HCT116 (cell line): Measurements from ENCODE around the gene ANKDD1A. TPM values are rescaled to one million over a fixed set of nuclear protein-coding genes. Genes with fewer than 3 reads are reported as not detected.

Experiments
- ATAC-seq: fragments of 200-7000 bp; cut with Tn5 transposase; 2 replicates; pipeline ENCODE4 v1.9.1; 2020; ENCODE audit warnings: mild to moderate bottlenecking, moderate library complexity
- BruUV-seq: library from RNA; stranded (reverse); fragments of 400-500 nt; replicated peaks from 2 replicates; lab custom pipeline; 2021; lab: Mats Ljungman, UMichigan
- CTCF ChIA-PET: fragments of 300-600 bp; sonication (Branson Sonifier 250); formaldehyde crosslinking; loops from one replicate; lab custom pipeline; 2021; ENCODE audit warnings: antibody characterized with exemption; lab: Charles Lee
- POLR2A ChIA-PET: fragments of 300-600, 350-600 bp; sonication (Branson Sonifier 250); formaldehyde crosslinking; loops from one replicate; lab custom pipeline; 2021; ENCODE audit warnings: antibody characterized with exemption; lab: Charles Lee
- RAD21 ChIA-PET, 2 experiments: fragments of 300-600 bp; sonication (Branson Sonifier 250); formaldehyde crosslinking; loops; one replicate each; lab custom pipeline; 2023; ENCODE audit warnings: low total read pairs in 2 of 2; ENCODE audit not compliant: uncharacterized antibody in 2 of 2, unreplicated experiment in 2 of 2, low non-redundant PET in 1 of 2; lab: Charles Lee
- DNase-seq: peaks from one replicate; pipeline ENCODE4 v3.0.0-alpha.2; 2010; ENCODE audit warnings: low read depth, low spot score
- H2AFZ ChIP-seq: fragments of 200-600 bp; shearing (Covaris generic), sonication (generic); 2 replicates; pipeline ENCODE4 v1.6.1; 2017; ENCODE audit warnings: low read depth, mixed run types, mixed read lengths, antibody characterized with exemption, low read length; ENCODE audit not compliant: poor library complexity, severe bottlenecking
- H3K27ac ChIP-seq: 2 replicates; pipeline ENCODE4 v1.5.1; 2012; ENCODE audit warnings: low read depth, low read length
- H3K27me3 ChIP-seq: fragments of 200-600 bp; sonication (generic); 2 replicates; pipeline ENCODE4 v1.6.1; 2016; ENCODE audit warnings: mixed run types, low read length, mixed read lengths; ENCODE audit not compliant: insufficient read depth
- H3K36me3 ChIP-seq, 2 experiments: fragments of 200-500 bp in 1 of 2; fragments of 200-600 bp in 1 of 2; sonication (Bioruptor generic) in 1 of 2; sonication (generic) in 1 of 2; 2 replicates each; pipeline versions ENCODE4 v1.5.1 to v1.6.1; 2014 to 2016; ENCODE audit warnings: low read length in 2 of 2, inconsistent platforms in 1 of 2, mixed read lengths in 1 of 2, mixed run types in 1 of 2; ENCODE audit not compliant: insufficient read depth in 2 of 2, control insufficient read depth in 1 of 2
- H3K4me1 ChIP-seq, 2 experiments: fragments of 200-600 bp in 1 of 2; sonication (generic) in 1 of 2; 2 replicates each; pipeline versions ENCODE4 v1.5.1 to v1.6.1; 2012 to 2017; ENCODE audit warnings: low read length in 2 of 2, inconsistent platforms in 1 of 2, mild to moderate bottlenecking in 1 of 2, mixed read lengths in 1 of 2, mixed run types in 1 of 2, moderate library complexity in 1 of 2; ENCODE audit not compliant: insufficient read depth in 2 of 2, control insufficient read depth in 1 of 2
- H3K4me2 ChIP-seq: fragments of 200-600 bp; sonication (generic); 2 replicates; pipeline ENCODE4 v1.6.1; 2017; ENCODE audit warnings: mixed run types, low read length, mixed read lengths
- H3K4me3 ChIP-seq, 2 experiments: fragments of 200-600 bp in 1 of 2; sonication (generic) in 1 of 2; replicated peaks in 1 of 2; 2 replicates each; pipeline ENCODE4 v1.5.1; 2011 to 2016; ENCODE audit warnings: low read length in 2 of 2, control low read depth in 1 of 2, low read depth in 1 of 2, mild to moderate bottlenecking in 1 of 2, mixed read lengths in 1 of 2, mixed run types in 1 of 2
- H3K79me2 ChIP-seq: fragments of 200-600 bp; sonication (generic); 2 replicates; pipeline ENCODE4 v1.6.1; 2017; ENCODE audit warnings: mild to moderate bottlenecking, mixed run types, low read length, moderate library complexity, mixed read lengths; ENCODE audit not compliant: insufficient read depth
- H3K9ac ChIP-seq: fragments of 200-600 bp; sonication (generic); 2 replicates; pipeline ENCODE4 v1.6.1; 2016; ENCODE audit warnings: low read length, mixed read lengths
- H3K9me2 ChIP-seq: fragments of 200-600 bp; sonication (generic), shearing (Covaris generic); 2 replicates; pipeline ENCODE4 v1.6.1; 2017; ENCODE audit warnings: mixed run types, mild to moderate bottlenecking, moderate library complexity; ENCODE audit not compliant: insufficient read depth
- H3K9me3 ChIP-seq, 2 experiments: fragments of 200-500 bp in 1 of 2; fragments of 200-600 bp in 1 of 2; sonication (Bioruptor generic) in 1 of 2; sonication (generic) in 1 of 2; 2 replicates each; pipeline ENCODE4 v1.6.1; 2014 to 2017; ENCODE audit warnings: low read length in 2 of 2, mixed read lengths in 2 of 2, inconsistent platforms in 1 of 2, low read depth in 1 of 2, mild to moderate bottlenecking in 1 of 2, mixed run types in 1 of 2, moderate library complexity in 1 of 2; ENCODE audit not compliant: control insufficient read depth in 1 of 2, insufficient read depth in 1 of 2
- H4K20me1 ChIP-seq: fragments of 200-600 bp; sonication (generic), shearing (Covaris generic); 2 replicates; pipeline ENCODE4 v1.6.1; 2017; ENCODE audit warnings: mixed run types, mild to moderate bottlenecking, moderate library complexity; ENCODE audit not compliant: insufficient read depth
- ATF3 ChIP-seq: IDR thresholded peaks from 2 replicates; pipeline ENCODE4 v1.6.1; 2012
- CTCF ChIP-seq, 3 experiments: fragments of 200-600 bp in 1 of 3; sonication (generic) in 1 of 3; IDR thresholded peaks in 2 of 3; conservative IDR thresholded peaks in 1 of 3; 2 replicates each; pipeline ENCODE4 v1.5.1; 2012 to 2017; ENCODE audit warnings: low read depth in 2 of 3, low read length in 2 of 3, antibody characterized with exemption in 1 of 3, borderline replicate concordance in 1 of 3, control low read depth in 1 of 3, mild to moderate bottlenecking in 1 of 3, mixed read lengths in 1 of 3, mixed run types in 1 of 3, moderate library complexity in 1 of 3; ENCODE audit not compliant: insufficient read depth in 1 of 3
- ELF1 ChIP-seq: IDR thresholded peaks from 2 replicates; pipeline ENCODE4 v1.6.1; 2012; ENCODE audit warnings: low read depth, borderline replicate concordance
- POLR2A ChIP-seq: IDR thresholded peaks from 2 replicates; pipeline ENCODE4 v1.7.0; 2011; ENCODE audit warnings: borderline replicate concordance; ENCODE audit not compliant: insufficient read depth, insufficient read length; ENCODE audit errors: extremely low read depth
- POLR2AphosphoS5 ChIP-seq: IDR thresholded peaks from 2 replicates; pipeline ENCODE4 v1.6.1; 2011; ENCODE audit warnings: mild to moderate bottlenecking, low read depth, low read length, moderate library complexity
- SIN3A ChIP-seq: IDR thresholded peaks from 2 replicates; pipeline ENCODE4 v1.6.1; 2012; ENCODE audit warnings: low read depth
- SP1 ChIP-seq: IDR thresholded peaks from 2 replicates; pipeline ENCODE4 v1.6.1; 2012; ENCODE audit warnings: low read depth
- TCF7L2 ChIP-seq: IDR thresholded peaks from 2 replicates; pipeline ENCODE4 v1.7.0; 2011; ENCODE audit warnings: borderline replicate concordance, inconsistent platforms; ENCODE audit not compliant: insufficient read depth, insufficient read length; ENCODE audit errors: extremely low read depth
- ZBTB33 ChIP-seq: IDR thresholded peaks from 2 replicates; pipeline ENCODE4 v1.6.1; 2011; ENCODE audit warnings: mild to moderate bottlenecking, low read length, moderate library complexity; ENCODE audit not compliant: insufficient replicate concordance; ENCODE audit errors: extremely low read depth
- ZFX ChIP-seq: fragments of 450-650 bp; IDR thresholded peaks from 2 replicates; pipeline ENCODE4 v1.6.1; 2017
- intact Hi-C: fragments of 100-400 bp; cut with micrococcal nuclease; formaldehyde crosslinking; loops from 2 replicates; pipeline ENCODE4 v1.10.0; 2022
- total RNA-seq: library from RNA; stranded (reverse); gene quantifications from one replicate; pipeline ENCODE4 v1.2.1, GENCODE V29; 2021; ENCODE audit not compliant: unreplicated experiment

ANKDD1A gene
- total RNA-seq, 1 experiment from 2014 or later = 8.1 TPM

GRCh38 chr15:64989416-64990167 lies 77.9 kb downstream of the ANKDD1A start, which contains the start of gene SPG21:
TSS of gene SPG21 (minus strand) at chr15:64989914. CDS start at chr15:64983569, 6,345 bp downstream.
- H3K9me2 ChIP-seq = no peaks in the 10 kb centered on the region
- no peak for TF ChIP-seq CTCF (IDR thresholded peaks at IDR 0.05 in 2 of 3, conservative IDR thresholded peaks at IDR 0.05 in 1 of 3; ENCODE audit: borderline replicate concordance in 1 of 3, insufficient read depth in 1 of 3, low read depth in 2 of 3, low read length in 2 of 3)
- peak; percentile 87 for TF ChIP-seq ELF1
- TF ChIP-seq ZFX = peak; percentile 80
- peak; percentile 25 for TF ChIP-seq TCF7L2
- TF ChIP-seq SIN3A = peak; percentile 71; the same call in 1 of the 2 replicates
- TF ChIP-seq ZBTB33 = peak; percentile 87
- peak; percentile 82 for TF ChIP-seq POLR2A
- peak; percentile 82 for TF ChIP-seq POLR2AphosphoS5
- no peak for TF ChIP-seq ATF3
- peak; percentile 56 for TF ChIP-seq SP1
- TF ChIP-seq, all 23 proteins: peak for 8
- RAD21 ChIA-PET = no interaction called here
- Histone ChIP-seq H3K27ac (peak within 1 kb of the TSS; percentile 74), H3K27me3 (no peaks in the 10 kb centered on the region), H3K4me3 (peak within 1 kb of the TSS; percentile 89 to 94), H3K4me2 (peak within 1 kb of the TSS; percentile 92), H3K4me1 (peaks cover 3 to 14% of the 10 kb centered on the region in 2 experiments; a peak in 3 of 4 replicates), H3K9me3 (no peaks in the 10 kb centered on the region), H4K20me1 (peaks cover 4% of the 10 kb centered on the region; the same call in 1 of the 2 replicates), H3K36me3 (0 out of 4 replicates have a peak, but pooled peaks cover 0 to 4% of the 10 kb centered on the region in 2 experiments), H2AFZ (peak within 1 kb of the TSS; percentile 77), H3K9ac (peak within 1 kb of the TSS; percentile 95), H3K79me2 (peaks cover 13% of the 10 kb centered on the region)
- BruUV-seq = no TSS peak
- POLR2A ChIA-PET = interaction anchor here (1.2 kb wide), 1 partner anchor 149 kb away, joined by 3 read pairs; no protein-coding TSS in a partner anchor
- intact Hi-C loops = loop anchor here (5.0 kb wide), 1 partner anchor 152 kb away; no protein-coding TSS in a partner anchor
- CTCF ChIA-PET = no interaction called here
- peak; percentile 77 for DNase-seq
- ATAC-seq = peak; percentile 99
